PFSK-1 (cell line): ENCODE data around the gene DIAPH3.

Experiments used
- FOXP2 ChIP-seq: optimal IDR thresholded peaks from 2 replicates; pipeline ENCODE3; 2011; ENCODE audit warnings: borderline replicate concordance, control low read depth, inconsistent platforms; ENCODE audit not compliant: insufficient read depth; ENCODE audit errors: extremely low read length, extremely low read depth
- POLR2AphosphoS5 ChIP-seq: IDR thresholded peaks from 2 replicates; pipeline ENCODE4 v1.6.1; 2012; ENCODE audit warnings: low read depth, mild to moderate bottlenecking, control low read depth, low read length, moderate library complexity
- REST ChIP-seq, 2 experiments: IDR thresholded peaks; 2 replicates each; pipeline versions ENCODE4 v1.6.1 to v1.8.0; 2011 to 2012; ENCODE audit warnings: low read depth in 2 of 2, low read length in 2 of 2, control low read depth in 1 of 2, inconsistent platforms in 1 of 2, mild to moderate bottlenecking in 1 of 2, moderate library complexity in 1 of 2; ENCODE audit not compliant: insufficient read depth in 1 of 2
- SIN3A ChIP-seq: IDR thresholded peaks from 2 replicates; pipeline ENCODE4 v1.6.1; 2012; ENCODE audit warnings: mild to moderate bottlenecking, low read length, moderate library complexity, borderline replicate concordance; ENCODE audit not compliant: insufficient read depth
- TAF1 ChIP-seq: IDR thresholded peaks from 2 replicates; pipeline ENCODE4 v1.6.1; 2012; ENCODE audit warnings: low read length, control low read depth, borderline replicate concordance; ENCODE audit not compliant: insufficient read depth

Gene DIAPH3

GRCh38 chr13:60152904-60153303 is 10.8 kb downstream of the DIAPH3 start:
- TF ChIP-seq POLR2AphosphoS5, result no peak
- no peak for TF ChIP-seq FOXP2
- no peak for TF ChIP-seq SIN3A
- no peak for TF ChIP-seq TAF1
- TF ChIP-seq REST (IDR thresholded peaks at IDR 0.05; ENCODE audit: insufficient read depth in 1 of 2, low read depth in 2 of 2, low read length in 2 of 2), result no peak

GRCh38 chr13:60152114-60152513 is 11.6 kb downstream of the DIAPH3 start:
- TF ChIP-seq TAF1 (no peak), REST (IDR thresholded peaks at IDR 0.05; ENCODE audit: insufficient read depth in 1 of 2, low read depth in 2 of 2, low read length in 2 of 2) (no peak), SIN3A (no peak), FOXP2 (no peak), POLR2AphosphoS5 (no peak)

- TF ChIP-seq SIN3A (no peak), FOXP2 (no peak), POLR2AphosphoS5 (no peak), TAF1 (no peak), REST (IDR thresholded peaks at IDR 0.05; ENCODE audit: insufficient read depth in 1 of 2, low read depth in 2 of 2, low read length in 2 of 2) (no peak)
Observed at GRCh38 chr13:60150538-60150937, 13.2 kb downstream of the DIAPH3 start.

- TF ChIP-seq SIN3A (no peak), TAF1 (no peak), POLR2AphosphoS5 (no peak), FOXP2 (no peak), REST (IDR thresholded peaks at IDR 0.05; ENCODE audit: insufficient read depth in 1 of 2, low read depth in 2 of 2, low read length in 2 of 2) (no peak)
Observed at GRCh38 chr13:60148918-60149317, 14.8 kb downstream of the DIAPH3 start.

- TF ChIP-seq POLR2AphosphoS5 (no peak), FOXP2 (no peak), REST (IDR thresholded peaks at IDR 0.05; ENCODE audit: insufficient read depth in 1 of 2, low read depth in 2 of 2, low read length in 2 of 2) (no peak), SIN3A (no peak), TAF1 (no peak)
Observed at GRCh38 chr13:60147361-60147760, 16.4 kb downstream of the DIAPH3 start.
